SH-SY5Y (cell line): ENCODE measurements around the gene MT1X.

ENCODE experiments used
- GATA2 ChIP-seq: IDR thresholded peaks from 2 replicates; pipeline ENCODE4 v1.6.1; 2011; ENCODE audit warnings: mild to moderate bottlenecking, low read depth, low read length
- GATA3 ChIP-seq: IDR thresholded peaks from 2 replicates; pipeline ENCODE4 v1.6.1; 2011; ENCODE audit warnings: low read depth, mild to moderate bottlenecking, low read length, moderate library complexity

DNA sequence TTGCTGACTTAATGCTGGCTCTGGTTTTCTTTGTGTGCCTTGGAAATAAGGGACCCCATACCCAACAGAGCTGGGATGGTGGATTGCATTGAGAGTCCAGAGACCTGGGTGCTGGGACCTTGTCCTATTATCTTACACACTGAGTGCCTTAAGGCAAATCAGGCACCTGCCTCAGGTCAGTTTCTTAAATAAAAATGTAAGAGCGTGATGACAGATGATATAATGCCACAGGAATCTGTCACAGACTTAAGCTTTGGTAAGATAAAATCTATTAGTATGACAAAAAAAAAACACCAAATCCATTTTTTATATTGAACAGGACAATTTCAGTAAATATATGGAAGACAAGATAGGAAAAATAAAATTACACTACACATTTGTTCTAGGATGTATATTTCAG lies 42.2 kb upstream of the MT1X start:
- no peak for TF ChIP-seq GATA2
- no peak for TF ChIP-seq GATA3
